Muscle layer of colon (tissue), 2 donors: ENCODE data around the gene CNKSR1.
"Not testable (repeated sequence)": the region's sequence is repeated elsewhere in the genome, so short reads cannot be mapped to it uniquely, and the experiment has no call there.

Experiments used
- H3K27ac ChIP-seq: one replicate; pipeline ENCODE4 v1.7.0; 2013; ENCODE audit warnings: low read depth, mild to moderate bottlenecking, low read length, moderate library complexity
- H3K27me3 ChIP-seq, 2 donors: one replicate each; pipeline ENCODE4 v1.7.0; 2013; ENCODE audit warnings: low read length in 2 of 2, mild to moderate bottlenecking in 2 of 2; ENCODE audit not compliant: insufficient read depth in 2 of 2, control insufficient read depth in 1 of 2
- H3K36me3 ChIP-seq: one replicate; pipeline ENCODE4 v1.7.0; 2013; ENCODE audit warnings: mild to moderate bottlenecking, low read length; ENCODE audit not compliant: insufficient read depth
- H3K4me1 ChIP-seq: one replicate; pipeline ENCODE4 v1.7.0; 2013; ENCODE audit warnings: mild to moderate bottlenecking, low read length; ENCODE audit not compliant: insufficient read depth
- H3K4me3 ChIP-seq, 2 donors: one replicate each; pipeline ENCODE4 v1.7.0; 2013; ENCODE audit warnings: low read length in 2 of 2, low read depth in 1 of 2, mild to moderate bottlenecking in 1 of 2, moderate library complexity in 1 of 2
- H3K9ac ChIP-seq: one replicate; pipeline ENCODE4 v1.7.0; 2013; ENCODE audit warnings: low read length
- H3K9me3 ChIP-seq: one replicate; pipeline ENCODE4 v1.7.0; 2013; ENCODE audit warnings: mild to moderate bottlenecking, low read length
- donor health status: abdominal sarcoma.
- donor health status: Adenocarcinoma of cecum.

CNKSR1 gene

GRCh38 chr1:26215246-26215645 lies 38.0 kb downstream of the CNKSR1 start:
- H3K4me3 ChIP-seq: no peak overlapping the region
- H3K27ac ChIP-seq: no peak overlapping the region
- no peaks in the 10 kb centered on the region for H3K4me1 ChIP-seq
- H3K9ac ChIP-seq: no peak overlapping the region
- no peaks in the 10 kb centered on the region for H3K36me3 ChIP-seq
- H3K27me3 ChIP-seq: no peaks in the 10 kb centered on the region
- H3K9me3 ChIP-seq: no peaks in the 10 kb centered on the region

- H3K27ac ChIP-seq: no peak overlapping the region
- H3K4me1 ChIP-seq: no peaks in the 10 kb centered on the region
- H3K27me3 ChIP-seq: no peaks in the 10 kb centered on the region
- no peaks in the 10 kb centered on the region for H3K36me3 ChIP-seq
- H3K9ac ChIP-seq: no peak overlapping the region
- H3K9me3 ChIP-seq: no peaks in the 10 kb centered on the region
- H3K4me3 ChIP-seq: no peak overlapping the region
Observed at GRCh38 chr1:26218906-26219494, 41.7 kb downstream of the CNKSR1 start.

- H3K27ac ChIP-seq: no peak overlapping the region
- H3K9ac ChIP-seq: no peak overlapping the region
- H3K36me3 ChIP-seq: no peaks in the 10 kb centered on the region
- H3K4me3 ChIP-seq: no peak overlapping the region
- no peaks in the 10 kb centered on the region for H3K4me1 ChIP-seq
- peaks cover 0 to 8% of the 10 kb centered on the region in 2 donors for H3K27me3 ChIP-seq
- no peaks in the 10 kb centered on the region for H3K9me3 ChIP-seq
Observed at GRCh38 chr1:26220199-26220912, 43.1 kb downstream of the CNKSR1 start.

- no peak overlapping the region for H3K27ac ChIP-seq
- H3K27me3 ChIP-seq: peaks cover 0 to 16% of the 10 kb centered on the region in 2 donors
- H3K9ac ChIP-seq: no peak overlapping the region
- H3K36me3 ChIP-seq: no peaks in the 10 kb centered on the region
- H3K9me3 ChIP-seq: no peaks in the 10 kb centered on the region
- no peak overlapping the region for H3K4me3 ChIP-seq
- H3K4me1 ChIP-seq: no peaks in the 10 kb centered on the region
Observed at GRCh38 chr1:26221094-26221493, 43.8 kb downstream of the CNKSR1 start.

- no peak overlapping the region for H3K9ac ChIP-seq
- H3K27ac ChIP-seq: no peak overlapping the region
Observed at GRCh38 chr1:26224606-26225005, 47.3 kb downstream of the CNKSR1 start.

GRCh38 chr1:26225033-26225831 lies 47.9 kb downstream of the CNKSR1 start:
- peaks cover 8 to 23% of the 10 kb centered on the region in 2 donors for H3K27me3 ChIP-seq
- no peak overlapping the region for H3K9ac ChIP-seq
- no peaks in the 10 kb centered on the region for H3K4me1 ChIP-seq
- H3K36me3 ChIP-seq: no peaks in the 10 kb centered on the region
- no peaks in the 10 kb centered on the region for H3K9me3 ChIP-seq
- peak overlapping the region; percentile 31 to 45 for H3K4me3 ChIP-seq
- no peak overlapping the region for H3K27ac ChIP-seq

More at GRCh38 chr1:26224606-26225005, 47.3 kb downstream of the CNKSR1 start:
- Histone ChIP-seq H3K27me3 (peaks cover 8 to 23% of the 10 kb centered on the region in 2 donors), H3K4me1 (no peaks in the 10 kb centered on the region), H3K36me3 (no peaks in the 10 kb centered on the region), H3K9me3 (no peaks in the 10 kb centered on the region), H3K4me3 (no peak overlapping the region)

- not testable (repeated sequence) for H3K4me1 ChIP-seq, H3K36me3 ChIP-seq, H3K9me3 ChIP-seq, H3K9ac ChIP-seq, H3K4me3 ChIP-seq, H3K27ac ChIP-seq
- peaks cover 8 to 11% of the 10 kb centered on the region in 2 donors for H3K27me3 ChIP-seq
Observed at GRCh38 chr1:26230682-26231081, 53.4 kb downstream of the CNKSR1 start.

- Histone ChIP-seq H3K4me3 (peak within 1 kb of the TSS; percentile 88 to 96), H3K4me1 (peaks cover 8% of the 10 kb centered on the region), H3K27me3 (no peaks in the 10 kb centered on the region), H3K27ac (peak within 1 kb of the TSS; percentile 74), H3K9ac (peak within 1 kb of the TSS; percentile 98), H3K36me3 (no peaks in the 10 kb centered on the region), H3K9me3 (no peaks in the 10 kb centered on the region)
Observed at GRCh38 chr1:26233903-26234643, 56.8 kb downstream of the CNKSR1 start, which contains the start of gene CEP85. CEP85 (plus strand) TSS chr1:26234200; CDS start chr1:26239784, 5,584 bp downstream.

- no peaks in the 10 kb centered on the region for H3K9me3 ChIP-seq
- peak overlapping the region; percentile 88 to 96 for H3K4me3 ChIP-seq
- H3K9ac ChIP-seq: peak overlapping the region; percentile 98
- H3K27me3 ChIP-seq: no peaks in the 10 kb centered on the region
- no peaks in the 10 kb centered on the region for H3K36me3 ChIP-seq
- H3K27ac ChIP-seq: peak overlapping the region; percentile 74
- peaks cover 8% of the 10 kb centered on the region for H3K4me1 ChIP-seq
Observed at GRCh38 chr1:26234644-26235370, 57.5 kb downstream of the CNKSR1 start.

GRCh38 chr1:26237230-26237966 lies 60.1 kb downstream of the CNKSR1 start:
- Histone ChIP-seq H3K9ac (no peak overlapping the region), H3K27ac (no peak overlapping the region), H3K9me3 (no peaks in the 10 kb centered on the region), H3K36me3 (no peaks in the 10 kb centered on the region), H3K4me1 (peaks cover 8% of the 10 kb centered on the region), H3K4me3 (no peak overlapping the region), H3K27me3 (no peaks in the 10 kb centered on the region)
